Stimulated activated naive CD8-positive, alpha-beta T cell treated with anti-CD3 and anti-CD28 coated beads, Interleukin-15, amount 100 ng/mL, for 72 hours (primary cell): ENCODE data around the gene MOB3B.

Source experiments
- ATAC-seq: fragments of 150-1000 bp; cut with Tn5 transposase; 2 replicates; pipeline ENCODE4 v1.10.0; 2021; ENCODE audit warnings: mild to moderate bottlenecking, moderate library complexity
- DNase-seq, 2 donors: peaks; one replicate each; pipeline ENCODE4 v3.0.0; 2021 to 2022
- H3K27ac Mint-ChIP-seq, 2 donors: one replicate each; pipeline ENCODE4 v1.8.0; 2022; ENCODE audit warnings: mild to moderate bottlenecking in 2 of 2, mixed read lengths in 2 of 2, moderate library complexity in 2 of 2
- H3K27me3 Mint-ChIP-seq: one replicate; pipeline ENCODE4 v1.8.0; 2022; ENCODE audit warnings: mixed read lengths
- H3K4me1 Mint-ChIP-seq: one replicate; pipeline ENCODE4 v1.8.0; 2022; ENCODE audit warnings: mild to moderate bottlenecking, mixed read lengths
- H3K4me3 Mint-ChIP-seq, 2 donors: one replicate each; pipeline ENCODE4 v1.8.0; 2022; ENCODE audit warnings: mild to moderate bottlenecking in 2 of 2, mixed read lengths in 2 of 2, moderate library complexity in 1 of 2
- H3K9me3 Mint-ChIP-seq, 2 donors: one replicate each; pipeline ENCODE4 v1.8.0; 2022; ENCODE audit warnings: mixed read lengths in 2 of 2

The MOB3B gene

GRCh38 chr9:27338527-27338903 is 191.1 kb downstream of the MOB3B start:
- H3K27ac Mint-ChIP-seq: no peak overlapping the region
- H3K9me3 Mint-ChIP-seq: no peaks in the 10 kb centered on the region
- no peaks in the 10 kb centered on the region for H3K27me3 Mint-ChIP-seq
- H3K4me3 Mint-ChIP-seq: no peak overlapping the region
- no peak for ATAC-seq
- no peak for DNase-seq
- H3K4me1 Mint-ChIP-seq: peaks cover 11% of the 10 kb centered on the region

GRCh38 chr9:27337833-27338526 is 191.6 kb downstream of the MOB3B start:
- Mint-ChIP-seq H3K27ac (peak overlapping the region; percentile 40 to 75), H3K4me1 (peaks cover 14% of the 10 kb centered on the region), H3K9me3 (no peaks in the 10 kb centered on the region), H3K27me3 (no peaks in the 10 kb centered on the region), H3K4me3 (no peak overlapping the region)
- ATAC-seq (no peak), DNase-seq (no peak)

GRCh38 chr9:27337236-27337635 is 192.4 kb downstream of the MOB3B start:
- peaks cover 14% of the 10 kb centered on the region for H3K4me1 Mint-ChIP-seq
- ATAC-seq (no peak), DNase-seq (no peak)
- H3K9me3 Mint-ChIP-seq: no peaks in the 10 kb centered on the region
- no peak overlapping the region for H3K4me3 Mint-ChIP-seq
- H3K27ac Mint-ChIP-seq: peak overlapping the region in 1 of 2 donors; percentile 75
- H3K27me3 Mint-ChIP-seq: no peaks in the 10 kb centered on the region

- ATAC-seq: no peak
- DNase-seq: no peak
- no peak overlapping the region for H3K27ac Mint-ChIP-seq
- no peaks in the 10 kb centered on the region for H3K9me3 Mint-ChIP-seq
- no peak overlapping the region for H3K4me3 Mint-ChIP-seq
- H3K4me1 Mint-ChIP-seq: peaks cover 14% of the 10 kb centered on the region
- no peaks in the 10 kb centered on the region for H3K27me3 Mint-ChIP-seq
Measured at GRCh38 chr9:27336829-27337228, 192.8 kb downstream of the MOB3B start.

GRCh38 chr9:27336126-27336525 is 193.5 kb downstream of the MOB3B start:
- Mint-ChIP-seq H3K27me3 (peaks cover 5% of the 10 kb centered on the region), H3K4me1 (peaks cover 14% of the 10 kb centered on the region), H3K4me3 (no peak overlapping the region), H3K27ac (no peak overlapping the region), H3K9me3 (no peaks in the 10 kb centered on the region)
- DNase-seq (no peak), ATAC-seq (no peak)

GRCh38 chr9:27335075-27335474 is 194.5 kb downstream of the MOB3B start:
- H3K27me3 Mint-ChIP-seq: peaks cover 9% of the 10 kb centered on the region
- DNase-seq (no peak), ATAC-seq (no peak)
- no peak overlapping the region for H3K27ac Mint-ChIP-seq
- H3K4me3 Mint-ChIP-seq: no peak overlapping the region
- no peaks in the 10 kb centered on the region for H3K9me3 Mint-ChIP-seq
- H3K4me1 Mint-ChIP-seq: peaks cover 14% of the 10 kb centered on the region

DNA sequence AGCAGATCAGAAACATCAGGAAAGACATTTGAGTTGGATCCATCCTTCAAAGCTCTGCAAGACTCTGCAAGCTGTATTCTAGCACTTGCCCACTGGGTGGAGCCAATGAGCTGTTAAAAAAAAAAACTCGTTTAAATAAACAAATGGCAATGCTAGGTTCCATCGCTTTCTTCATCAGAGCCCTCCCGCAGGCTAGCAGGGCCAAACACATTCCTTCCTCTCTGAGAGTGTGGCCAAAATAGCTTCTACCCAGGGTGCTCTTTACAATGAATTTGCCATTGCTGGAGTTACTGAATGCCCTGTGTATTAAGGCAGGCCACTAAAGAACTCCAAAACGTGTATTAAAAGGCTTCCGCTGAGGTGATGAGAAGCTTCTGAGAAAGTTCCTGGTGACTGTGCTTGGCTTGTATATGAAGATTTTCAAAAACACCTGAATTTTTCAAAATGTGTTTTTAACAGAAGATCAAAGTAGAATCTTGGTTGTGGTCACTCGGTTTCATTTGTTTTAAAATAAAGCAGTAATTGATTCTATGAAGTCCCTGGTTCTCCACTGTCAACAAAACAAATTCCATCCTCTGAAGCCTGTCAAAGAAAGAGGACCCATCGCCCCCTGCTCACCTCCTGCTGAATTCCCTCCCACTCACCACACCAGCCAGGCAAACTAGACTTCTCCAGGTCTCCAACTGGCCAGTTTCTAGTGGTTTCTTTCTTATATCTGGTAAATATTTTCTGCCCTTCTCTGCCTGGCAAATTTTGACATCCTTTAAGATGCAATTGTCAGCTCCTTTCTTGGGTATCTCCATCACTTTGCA is 196.2 kb downstream of the MOB3B start:
- no peaks in the 10 kb centered on the region for H3K9me3 Mint-ChIP-seq
- ATAC-seq (peak; percentile 63), DNase-seq (peak; percentile 48 to 51)
- peaks cover 13% of the 10 kb centered on the region for H3K4me1 Mint-ChIP-seq
- H3K4me3 Mint-ChIP-seq: no peak overlapping the region
- no peak overlapping the region for H3K27ac Mint-ChIP-seq
- peaks cover 20% of the 10 kb centered on the region for H3K27me3 Mint-ChIP-seq

DNA sequence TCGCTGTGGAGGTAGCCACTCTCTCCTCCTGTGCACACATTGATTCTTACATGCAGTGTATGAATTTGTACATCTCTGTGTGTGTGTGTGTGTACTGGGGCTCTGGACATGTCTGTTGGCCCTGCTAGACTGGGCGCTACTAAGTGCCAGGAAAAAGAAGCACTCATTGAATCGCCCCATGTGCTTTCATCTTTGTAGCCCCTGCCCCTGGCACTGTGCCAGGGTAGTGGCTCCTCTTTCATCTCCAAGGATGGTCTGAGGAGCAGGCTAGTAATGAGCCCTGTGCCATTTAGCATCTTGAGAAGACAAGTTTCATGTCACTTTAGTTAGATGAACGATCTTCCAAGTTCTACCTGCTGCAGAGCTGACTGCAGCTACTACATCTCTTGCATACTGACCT is 198.2 kb downstream of the MOB3B start:
- DNase-seq (no peak), ATAC-seq (no peak)
- H3K9me3 Mint-ChIP-seq: no peaks in the 10 kb centered on the region
- no peak overlapping the region for H3K4me3 Mint-ChIP-seq
- H3K4me1 Mint-ChIP-seq: peaks cover 7% of the 10 kb centered on the region
- no peak overlapping the region for H3K27ac Mint-ChIP-seq
- H3K27me3 Mint-ChIP-seq: peaks cover 20% of the 10 kb centered on the region

GRCh38 chr9:27329291-27329690 is 200.3 kb downstream of the MOB3B start:
- ATAC-seq (no peak), DNase-seq (no peak)
- Mint-ChIP-seq H3K27me3 (peaks cover 20% of the 10 kb centered on the region), H3K9me3 (no peaks in the 10 kb centered on the region), H3K27ac (no peak overlapping the region), H3K4me3 (no peak overlapping the region), H3K4me1 (peaks cover 7% of the 10 kb centered on the region)

DNA sequence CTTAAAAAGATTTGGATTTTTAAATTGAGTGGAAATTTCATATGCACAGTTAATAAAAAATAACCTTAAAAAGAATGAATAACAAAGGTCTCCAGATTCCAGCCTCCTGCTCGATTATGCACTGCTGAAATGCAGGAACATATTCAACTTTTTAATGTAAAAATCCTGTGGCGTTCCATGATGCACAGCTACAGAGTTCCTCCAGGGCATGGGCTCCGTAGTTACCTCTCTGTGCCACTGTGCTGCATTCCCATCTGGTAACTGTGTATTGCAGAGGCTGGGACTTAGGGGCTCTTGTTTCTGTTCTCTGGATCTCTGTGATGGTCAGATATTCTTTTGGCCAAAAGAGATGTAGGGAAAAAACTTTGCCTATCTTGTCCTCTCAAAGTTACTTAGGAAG is 201.1 kb downstream of the MOB3B start:
- ATAC-seq (no peak), DNase-seq (no peak)
- no peaks in the 10 kb centered on the region for H3K9me3 Mint-ChIP-seq
- peaks cover 25% of the 10 kb centered on the region for H3K27me3 Mint-ChIP-seq
- no peak overlapping the region for H3K4me3 Mint-ChIP-seq
- H3K27ac Mint-ChIP-seq: no peak overlapping the region
- H3K4me1 Mint-ChIP-seq: peaks cover 2% of the 10 kb centered on the region

DNA sequence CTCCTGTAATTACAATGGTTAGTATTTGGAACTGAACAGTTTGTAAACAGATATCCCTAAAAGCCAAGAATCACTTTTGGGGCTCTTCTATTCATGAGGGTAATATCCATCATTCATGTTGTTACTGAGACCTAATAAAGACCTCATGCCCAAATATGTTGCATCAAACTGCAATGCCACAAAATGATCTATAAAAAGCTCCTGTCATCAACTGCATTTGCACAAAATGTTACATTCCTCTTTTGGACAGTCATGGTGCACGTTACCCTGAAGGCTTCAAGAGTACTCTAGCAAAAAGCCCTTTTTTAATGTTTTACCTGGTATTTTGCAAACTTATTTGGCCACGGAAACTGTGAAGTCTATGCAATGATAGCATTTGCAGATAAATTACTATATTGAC is 218.4 kb downstream of the MOB3B start:
- Mint-ChIP-seq H3K27ac (no peak overlapping the region), H3K27me3 (peaks cover 8% of the 10 kb centered on the region), H3K4me3 (no peak overlapping the region), H3K9me3 (no peaks in the 10 kb centered on the region), H3K4me1 (no peaks in the 10 kb centered on the region)
- no peak for ATAC-seq
- DNase-seq: no peak

GRCh38 chr9:27310582-27310981 is 219.0 kb downstream of the MOB3B start:
- Mint-ChIP-seq H3K4me1 (no peaks in the 10 kb centered on the region), H3K27me3 (peaks cover 9% of the 10 kb centered on the region), H3K27ac (no peak overlapping the region), H3K9me3 (no peaks in the 10 kb centered on the region), H3K4me3 (no peak overlapping the region)
- no peak for DNase-seq
- no peak for ATAC-seq

DNA sequence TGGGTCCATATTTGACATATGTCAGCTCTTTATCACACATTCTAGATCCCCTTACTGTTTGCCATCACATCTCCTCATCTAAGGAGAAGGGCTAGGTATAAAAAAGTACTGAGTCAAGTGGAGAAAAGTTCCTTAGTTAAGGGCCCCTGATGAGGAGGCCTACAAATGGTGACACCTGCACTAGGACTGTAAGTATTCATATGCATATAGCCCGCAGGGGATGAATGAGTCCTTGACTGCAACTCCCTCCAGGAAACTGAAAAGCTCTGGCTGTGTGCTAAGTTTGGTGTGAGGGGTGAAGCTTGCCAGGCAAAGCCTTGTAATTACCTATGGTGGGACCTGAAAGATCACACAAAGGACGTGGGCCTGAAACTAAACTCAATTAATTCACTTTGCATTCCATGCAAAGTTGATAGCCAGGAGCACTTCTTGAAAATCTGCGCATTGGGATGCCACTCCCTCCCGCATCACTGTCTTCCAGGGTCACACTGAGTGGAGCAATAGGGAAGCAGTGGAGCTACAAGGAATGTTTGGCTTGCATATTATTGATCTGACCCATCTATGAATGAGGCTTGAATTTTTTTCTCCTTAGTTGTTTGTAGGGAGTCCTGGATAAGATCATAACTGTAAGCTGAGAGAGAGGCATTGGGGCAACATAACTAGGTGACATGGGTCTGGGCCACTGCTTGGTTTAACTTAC is 220.8 kb downstream of the MOB3B start:
- DNase-seq (no peak), ATAC-seq (no peak)
- Mint-ChIP-seq H3K4me1 (no peaks in the 10 kb centered on the region), H3K27me3 (peaks cover 11% of the 10 kb centered on the region), H3K4me3 (no peak overlapping the region), H3K9me3 (no peaks in the 10 kb centered on the region), H3K27ac (no peak overlapping the region)

DNA sequence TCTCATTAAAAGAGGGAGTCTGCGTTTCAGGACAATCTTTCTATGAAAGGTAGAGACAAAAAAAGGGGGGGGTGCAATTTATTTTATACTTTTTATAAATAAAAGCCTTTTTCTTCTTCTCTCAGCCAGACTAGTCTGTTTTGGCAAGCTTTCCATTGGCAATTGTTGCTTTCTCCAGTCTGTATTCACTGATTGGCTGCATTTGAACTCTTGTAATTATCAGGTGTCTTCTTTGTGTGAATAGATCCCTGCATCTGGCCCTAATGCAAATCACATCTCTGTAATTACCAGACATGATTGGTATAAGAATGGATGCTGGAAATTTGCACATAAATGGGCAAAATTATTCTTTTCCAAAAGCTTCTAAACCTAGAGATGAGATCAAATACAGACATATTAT is 225.1 kb downstream of the MOB3B start:
- ATAC-seq (no peak), DNase-seq (no peak)
- Mint-ChIP-seq H3K4me1 (no peaks in the 10 kb centered on the region), H3K27me3 (peaks cover 22% of the 10 kb centered on the region), H3K9me3 (no peaks in the 10 kb centered on the region), H3K27ac (no peak overlapping the region), H3K4me3 (no peak overlapping the region)

- Mint-ChIP-seq H3K27me3 (peaks cover 26% of the 10 kb centered on the region), H3K4me1 (no peaks in the 10 kb centered on the region), H3K9me3 (no peaks in the 10 kb centered on the region), H3K4me3 (no peak overlapping the region), H3K27ac (no peak overlapping the region)
- ATAC-seq (no peak), DNase-seq (no peak)
Measured at GRCh38 chr9:27303219-27303618, 226.4 kb downstream of the MOB3B start.

- DNase-seq (no peak), ATAC-seq (no peak)
- H3K4me1 Mint-ChIP-seq: no peaks in the 10 kb centered on the region
- H3K9me3 Mint-ChIP-seq: no peaks in the 10 kb centered on the region
- no peak within 1 kb of the TSS for H3K27ac Mint-ChIP-seq
- H3K4me3 Mint-ChIP-seq: no peak within 1 kb of the TSS
- H3K27me3 Mint-ChIP-seq: peaks cover 15% of the 10 kb centered on the region
Measured at GRCh38 chr9:27297050-27297449, 232.6 kb downstream of the MOB3B start, which contains the start of gene EQTN. Gene EQTN, minus strand, starts transcription at chr9:27297150. Its CDS starts 95 bp downstream, at chr9:27297055.
